IMR-90 (cell line): Measurements from ENCODE around the gene CMTR1.

Experiments used
- CEBPB ChIP-seq: IDR thresholded peaks from 2 replicates; pipeline ENCODE4 v1.6.1; 2012; ENCODE audit warnings: low read depth, low read length, improper control_type of control experiment
- CHD1 ChIP-seq: IDR thresholded peaks from 2 replicates; pipeline ENCODE4 v1.6.1; 2012; ENCODE audit warnings: low read depth, low read length, improper control_type of control experiment
- CTCF ChIP-seq: conservative IDR thresholded peaks from 2 replicates; pipeline ENCODE4 v1.5.1; 2012; ENCODE audit warnings: mild to moderate bottlenecking, low read depth, low read length, improper control_type of control experiment
- MAFK ChIP-seq: IDR thresholded peaks from 2 replicates; pipeline ENCODE4 v1.6.1; 2012; ENCODE audit warnings: low read depth, low read length, improper control_type of control experiment
- MAZ ChIP-seq: IDR thresholded peaks from 2 replicates; pipeline ENCODE4 v1.6.1; 2012; ENCODE audit warnings: low read depth, mild to moderate bottlenecking, low read length, improper control_type of control experiment, moderate library complexity, borderline replicate concordance
- MXI1 ChIP-seq: IDR thresholded peaks from 2 replicates; pipeline ENCODE4 v1.6.1; 2012; ENCODE audit warnings: low read depth, mild to moderate bottlenecking, low read length, moderate library complexity, borderline replicate concordance
- POLR2A ChIP-seq: IDR thresholded peaks from 2 replicates; pipeline ENCODE4 v1.6.1; 2012; ENCODE audit warnings: mild to moderate bottlenecking, low read depth, low read length
- RAD21 ChIP-seq: IDR thresholded peaks from 2 replicates; pipeline ENCODE4 v1.6.1; 2012; ENCODE audit warnings: low read length, improper control_type of control experiment
- RFX5 ChIP-seq: IDR thresholded peaks from 2 replicates; pipeline ENCODE4 v1.8.0; 2012; ENCODE audit warnings: low read depth, mild to moderate bottlenecking, low read length, moderate library complexity
- SMC3 ChIP-seq: fragments of 150-350 bp; IDR thresholded peaks from 2 replicates; pipeline ENCODE4 v1.6.1; 2016; ENCODE audit warnings: low read depth, mild to moderate bottlenecking, antibody characterized with exemption, low read length, moderate library complexity
- USF2 ChIP-seq: fragments of 150-350 bp; IDR thresholded peaks from 2 replicates; pipeline ENCODE4 v1.6.1; 2017; ENCODE audit warnings: mild to moderate bottlenecking, antibody characterized with exemption, low read length, low read depth

- no peak for TF ChIP-seq POLR2A
- no peak for TF ChIP-seq CTCF
- no peak for TF ChIP-seq SMC3
- no peak for TF ChIP-seq MXI1
- no peak for TF ChIP-seq RFX5
- TF ChIP-seq CEBPB = no peak
- TF ChIP-seq RAD21 = no peak
- TF ChIP-seq MAFK = no peak
- TF ChIP-seq USF2 = no peak
- TF ChIP-seq MAZ = no peak
- TF ChIP-seq CHD1 = no peak
These were observed 92.7 kb downstream of the CMTR1 start for GRCh38 chr6:37525460-37526357.
